Measurements from ENCODE around the gene FAM241B.

FAM241B gene

GRCh38 chr10:69634759-69635425 is 4.8 kb downstream of the FAM241B start:
- no peak for DNase-seq (ENCODE audit: low spot score)

- DNase-seq (ENCODE audit: low spot score): no peak
These were observed 5.6 kb downstream of the FAM241B start for GRCh38 chr10:69635428-69636272.

- DNase-seq (ENCODE audit: low spot score): no peak
These were observed 6.2 kb downstream of the FAM241B start for GRCh38 chr10:69636273-69636575.

- DNase-seq (ENCODE audit: low spot score): no peak
These were observed 6.9 kb downstream of the FAM241B start for GRCh38 chr10:69636626-69637605.

GRCh38 chr10:69638642-69639041 is 8.6 kb downstream of the FAM241B start:
- DNase-seq (ENCODE audit: low spot score): no peak

GRCh38 chr10:69639291-69640195 is 9.5 kb downstream of the FAM241B start:
- peak; percentile 75 for DNase-seq (ENCODE audit: low spot score)

GRCh38 chr10:69640196-69640980 is 10.3 kb downstream of the FAM241B start:
- no peak for DNase-seq (ENCODE audit: low spot score)

GRCh38 chr10:69641261-69641980 is 11.4 kb downstream of the FAM241B start:
- no peak for DNase-seq (ENCODE audit: low spot score)

- DNase-seq (ENCODE audit: low spot score): no peak
These were observed 12.7 kb downstream of the FAM241B start for GRCh38 chr10:69642747-69643146.

- no peak for DNase-seq (ENCODE audit: low spot score)
These were observed 14.0 kb downstream of the FAM241B start for GRCh38 chr10:69643779-69644657.

GRCh38 chr10:69644658-69645295 is 14.7 kb downstream of the FAM241B start:
- peak; percentile 75 for DNase-seq (ENCODE audit: low spot score)

GRCh38 chr10:69645296-69646184 is 15.5 kb downstream of the FAM241B start:
- DNase-seq (ENCODE audit: low spot score): no peak

GRCh38 chr10:69646185-69647060 is 16.4 kb downstream of the FAM241B start:
- DNase-seq (ENCODE audit: low spot score): no peak

- DNase-seq (ENCODE audit: low spot score): no peak
These were observed 17.1 kb downstream of the FAM241B start for GRCh38 chr10:69647126-69647525.

GRCh38 chr10:69647819-69648218 is 17.8 kb downstream of the FAM241B start:
- DNase-seq (ENCODE audit: low spot score): no peak

GRCh38 chr10:69648461-69648860 is 18.4 kb downstream of the FAM241B start:
- DNase-seq (ENCODE audit: low spot score): no peak

Data from HuH-7.5 (cell line).